ENCODE results near the gene RPUSD1. TPM values are rescaled to one million over a fixed set of nuclear protein-coding genes. Genes with fewer than 3 reads are reported as not detected.

RPUSD1 gene
- total and polyA plus RNA-seq, 2 donors (not counting 3 experiments of a cell fraction or from before 2014, with no cell fraction given) = 46.2 to 55.8 TPM

- dilution Hi-C loops (cut with MboI; ENCODE audit: extremely low pct_ligation_motif_present, low sequenced_read_pairs) = no loop called here
- CTCF ChIA-PET = no interaction called here
- no peaks in the 10 kb centered on the region for H3K9me3 ChIP-seq (replicated peaks; ENCODE audit: control insufficient read depth, insufficient read depth, low read length)
Observed at GRCh38 chr16:778447-778846, 9.7 kb downstream of the RPUSD1 start.

More at GRCh38 chr16:778447-778846, 9.7 kb downstream of the RPUSD1 start:
- no peak for TF ChIP-seq JUN (IDR thresholded peaks at IDR 0.05; ENCODE audit: borderline replicate concordance, insufficient read depth, insufficient read length, low read depth)
- TF ChIP-seq POLR2AphosphoS5 (IDR thresholded peaks at IDR 0.05; ENCODE audit: insufficient read depth, low read depth, low read length) = no peak
- TF ChIP-seq MAX (IDR thresholded peaks at IDR 0.05; ENCODE audit: insufficient read depth, insufficient read length) = no peak
- TF ChIP-seq FOS (IDR thresholded peaks at IDR 0.05; ENCODE audit: borderline replicate concordance, insufficient read depth, low read length) = no peak
- no peak for TF ChIP-seq GATA2 (IDR thresholded peaks at IDR 0.05; ENCODE audit: insufficient read depth, insufficient read length, low read depth, low read length)
- TF ChIP-seq CTCF (IDR thresholded peaks at IDR 0.05; ENCODE audit: extremely low read depth in 1 of 2, insufficient read depth in 1 of 2, low read depth in 1 of 2, low read length in 2 of 2) = no peak
- TF ChIP-seq MYC (IDR thresholded peaks at IDR 0.05; ENCODE audit: low read depth, low read length) = no peak
- TF ChIP-seq EZH2 (IDR thresholded peaks at IDR 0.05; ENCODE audit: borderline replicate concordance, low read depth, low read length, severe bottlenecking) = no peak
- TF ChIP-seq POLR2A (IDR thresholded peaks at IDR 0.05; ENCODE audit: low read depth, low read length) = no peak
- no peaks in the 10 kb centered on the region for H3K4me1 ChIP-seq (ENCODE audit: control insufficient read depth, extremely low read depth, insufficient read depth, low read length)
- H3K4me3 ChIP-seq (replicated peaks in 1 of 3; ENCODE audit: insufficient read depth in 1 of 3, low read depth in 1 of 3, low read length in 3 of 3) = no peak overlapping the region
- H3K27me3 ChIP-seq (ENCODE audit: control insufficient read depth in 2 of 2, insufficient read depth in 2 of 2, low read length in 2 of 2) = no peaks in the 10 kb centered on the region
- POLR2A ChIA-PET = no interaction called here
- no peak overlapping the region for H3K27ac ChIP-seq (ENCODE audit: insufficient read depth, low read depth, low read length)
- H3K79me2 ChIP-seq (ENCODE audit: control insufficient read depth, insufficient read depth, low read length) = no peaks in the 10 kb centered on the region
- no TSS peak for BruUV-seq (replicated peaks)
- intact Hi-C loops (cut with micrococcal nuclease) = no loop called here
- H3K36me3 ChIP-seq (ENCODE audit: control insufficient read depth in 2 of 2, extremely low read depth in 1 of 2, insufficient read depth in 2 of 2, low read length in 2 of 2) = no peaks in the 10 kb centered on the region
- FAIRE-seq = no peak
- no peak overlapping the region for H3K4me2 ChIP-seq (ENCODE audit: insufficient read depth, low read length)
- no peak for DNase-seq (ENCODE audit: low read depth, low spot score)
- H3K9ac ChIP-seq (replicated peaks; ENCODE audit: extremely low read depth, insufficient read depth, low read length) = no peak overlapping the region
- H2AFZ ChIP-seq (ENCODE audit: low read depth, low read length) = no peak overlapping the region
- H4K20me1 ChIP-seq (replicated peaks; ENCODE audit: control insufficient read depth, extremely low read depth, insufficient read depth, low read length) = no peaks in the 10 kb centered on the region
- H3K9me1 ChIP-seq (replicated peaks; ENCODE audit: control insufficient read depth, extremely low read depth, insufficient read depth, low read length) = no peaks in the 10 kb centered on the region
